TTC549 (cell line): Measurements from ENCODE around the gene C2CD2.
"Not testable (repeated sequence)": the region's sequence is repeated elsewhere in the genome, so short reads cannot be mapped to it uniquely, and the experiment has no call there.

Experiments used
- FAIRE-seq: peaks from 2 replicates; lab custom pipeline; 2012; peaks lifted over from hg19 to GRCh38; lab: Jason Lieb, UNC

Gene C2CD2

GRCh38 chr21:41974752-41975053 is 20.9 kb upstream of the C2CD2 start:
- no peak for FAIRE-seq

GRCh38 chr21:41973861-41974751 is 20.3 kb upstream of the C2CD2 start:
- no peak for FAIRE-seq

- FAIRE-seq = no peak
Measured at GRCh38 chr21:41973427-41973831, 19.6 kb upstream of the C2CD2 start.

GRCh38 chr21:41972511-41973205 is 18.8 kb upstream of the C2CD2 start:
- FAIRE-seq = no peak

GRCh38 chr21:41971891-41972290 is 18.1 kb upstream of the C2CD2 start:
- FAIRE-seq = no peak

GRCh38 chr21:41970751-41971653 is 17.2 kb upstream of the C2CD2 start:
- no peak for FAIRE-seq

GRCh38 chr21:41970106-41970391 is 16.2 kb upstream of the C2CD2 start:
- FAIRE-seq = no peak

- FAIRE-seq = no peak
Measured at GRCh38 chr21:41967708-41968107, 13.9 kb upstream of the C2CD2 start.

- FAIRE-seq = no peak
Measured at GRCh38 chr21:41966872-41967621, 13.2 kb upstream of the C2CD2 start.

- FAIRE-seq = no peak
Measured at GRCh38 chr21:41966041-41966833, 12.4 kb upstream of the C2CD2 start.

- FAIRE-seq = no peak
Measured at GRCh38 chr21:41965461-41966013, 11.7 kb upstream of the C2CD2 start.

- FAIRE-seq = no peak
Measured at GRCh38 chr21:41965045-41965444, 11.2 kb upstream of the C2CD2 start.

GRCh38 chr21:41964171-41964570 is 10.4 kb upstream of the C2CD2 start:
- no peak for FAIRE-seq

- FAIRE-seq = no peak
Measured at GRCh38 chr21:41962425-41962966, 8.7 kb upstream of the C2CD2 start.

GRCh38 chr21:41961753-41962152 is 7.9 kb upstream of the C2CD2 start:
- FAIRE-seq = no peak

- no peak for FAIRE-seq
Measured at GRCh38 chr21:41961282-41961701, 7.5 kb upstream of the C2CD2 start.

GRCh38 chr21:41960386-41960785 is 6.6 kb upstream of the C2CD2 start:
- FAIRE-seq = no peak

GRCh38 chr21:41959697-41960096 is 5.9 kb upstream of the C2CD2 start:
- not testable (repeated sequence) for FAIRE-seq

- FAIRE-seq = no peak
Measured at GRCh38 chr21:41958886-41959563, 5.2 kb upstream of the C2CD2 start.
